Esophagus muscularis mucosa (tissue), 3 donors: ENCODE results near the gene S100A2.
"Not testable (repeated sequence)": the region's sequence is repeated elsewhere in the genome, so short reads cannot be mapped to it uniquely, and the experiment has no call there.

Source experiments
- CTCF ChIP-seq, 3 experiments: fragments of 200-600 bp in 2 of 3; fragments of 450-650 bp in 1 of 3; sonication (generic) in 2 of 3; IDR thresholded peaks; one replicate each; pipeline ENCODE4 v1.5.1; 2017 to 2019; ENCODE audit warnings: antibody characterized with exemption in 3 of 3, mild to moderate bottlenecking in 2 of 3, moderate library complexity in 1 of 3
- POLR2A ChIP-seq: fragments of 450-650 bp; IDR thresholded peaks from one replicate; pipeline ENCODE4 v1.6.1; 2017; ENCODE audit warnings: antibody characterized with exemption, moderate library complexity, mild to moderate bottlenecking, low read depth
- POLR2AphosphoS5 ChIP-seq, 2 donors: sonication (generic); formaldehyde crosslinking; IDR thresholded peaks; one replicate each; pipeline ENCODE4 v1.6.1; 2017; ENCODE audit warnings: antibody characterized with exemption in 2 of 2

- TF ChIP-seq POLR2AphosphoS5 (IDR thresholded peaks at IDR 0.05); CTCF (IDR thresholded peaks at IDR 0.05); POLR2A: not testable (repeated sequence)
Observed at GRCh38 chr1:153583514-153583913, 17.9 kb upstream of the S100A2 start.
